GM18498 (cell line): Measurements from ENCODE around the gene RNF220.

Experiments
- ATAC-seq: cut with Tn5 transposase; IDR thresholded peaks from one replicate; pipeline ENCODE4 v1.9.1; 2021; ENCODE audit warnings: mild to moderate bottlenecking, moderate library complexity; ENCODE audit not compliant: unreplicated experiment

RNF220 gene

GRCh38 chr1:44631333-44631646 lies 226.2 kb downstream of the RNF220 start:
- ATAC-seq = peak; percentile 14

GRCh38 chr1:44631647-44632539 lies 226.8 kb downstream of the RNF220 start:
- peak; percentile 71 for ATAC-seq

- no peak for ATAC-seq
Measured at GRCh38 chr1:44632598-44632997, 227.5 kb downstream of the RNF220 start.

GRCh38 chr1:44634606-44635189 lies 229.6 kb downstream of the RNF220 start:
- no peak for ATAC-seq

DNA sequence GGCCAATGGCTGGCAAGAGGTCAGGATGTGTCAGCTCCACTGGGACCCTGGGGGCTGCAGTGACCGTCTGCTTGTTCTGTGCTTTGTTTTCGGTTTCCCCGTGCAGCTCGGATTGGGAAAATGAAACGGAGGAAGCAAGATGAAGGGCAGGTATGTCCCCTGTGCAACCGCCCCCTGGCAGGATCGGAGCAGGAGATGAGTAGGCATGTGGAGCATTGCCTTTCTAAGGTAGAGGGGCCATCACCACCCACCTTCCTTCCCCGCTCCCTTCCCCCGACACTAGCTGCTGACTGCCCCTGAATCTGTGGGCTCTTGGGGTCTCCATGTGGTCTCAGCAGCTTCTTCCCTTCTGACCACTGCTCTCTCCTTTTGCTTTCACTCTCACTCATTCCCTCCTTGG lies 230.4 kb downstream of the RNF220 start:
- ATAC-seq = no peak

DNA sequence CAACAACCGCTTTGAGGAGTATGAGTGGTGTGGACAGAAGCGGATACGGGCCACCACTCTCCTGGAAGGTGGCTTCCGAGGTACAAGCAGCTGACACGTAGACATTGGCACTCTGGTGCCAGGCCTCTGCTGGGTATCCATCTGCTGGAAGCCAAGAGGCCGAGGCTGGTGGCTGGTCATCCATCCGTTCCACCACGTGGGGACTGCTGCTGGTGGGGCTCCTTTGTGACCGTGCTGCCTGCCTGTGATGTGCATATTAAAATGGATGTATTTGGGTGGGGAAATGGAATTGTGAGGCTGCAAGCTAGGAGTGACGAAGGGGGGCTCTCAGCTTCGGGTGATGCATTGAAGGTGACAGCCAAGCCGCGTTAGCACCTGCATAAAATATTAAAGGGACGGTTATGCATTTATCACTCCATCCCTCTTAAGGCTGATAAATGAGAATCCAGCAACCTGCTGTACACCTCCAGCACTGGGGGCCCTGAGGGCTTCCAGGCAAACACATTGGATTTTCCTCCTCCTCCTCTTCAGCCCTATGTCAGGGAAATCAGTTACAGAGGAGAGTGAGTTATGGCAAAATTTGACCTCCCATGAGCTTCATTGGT lies 231.1 kb downstream of the RNF220 start:
- no peak for ATAC-seq

DNA sequence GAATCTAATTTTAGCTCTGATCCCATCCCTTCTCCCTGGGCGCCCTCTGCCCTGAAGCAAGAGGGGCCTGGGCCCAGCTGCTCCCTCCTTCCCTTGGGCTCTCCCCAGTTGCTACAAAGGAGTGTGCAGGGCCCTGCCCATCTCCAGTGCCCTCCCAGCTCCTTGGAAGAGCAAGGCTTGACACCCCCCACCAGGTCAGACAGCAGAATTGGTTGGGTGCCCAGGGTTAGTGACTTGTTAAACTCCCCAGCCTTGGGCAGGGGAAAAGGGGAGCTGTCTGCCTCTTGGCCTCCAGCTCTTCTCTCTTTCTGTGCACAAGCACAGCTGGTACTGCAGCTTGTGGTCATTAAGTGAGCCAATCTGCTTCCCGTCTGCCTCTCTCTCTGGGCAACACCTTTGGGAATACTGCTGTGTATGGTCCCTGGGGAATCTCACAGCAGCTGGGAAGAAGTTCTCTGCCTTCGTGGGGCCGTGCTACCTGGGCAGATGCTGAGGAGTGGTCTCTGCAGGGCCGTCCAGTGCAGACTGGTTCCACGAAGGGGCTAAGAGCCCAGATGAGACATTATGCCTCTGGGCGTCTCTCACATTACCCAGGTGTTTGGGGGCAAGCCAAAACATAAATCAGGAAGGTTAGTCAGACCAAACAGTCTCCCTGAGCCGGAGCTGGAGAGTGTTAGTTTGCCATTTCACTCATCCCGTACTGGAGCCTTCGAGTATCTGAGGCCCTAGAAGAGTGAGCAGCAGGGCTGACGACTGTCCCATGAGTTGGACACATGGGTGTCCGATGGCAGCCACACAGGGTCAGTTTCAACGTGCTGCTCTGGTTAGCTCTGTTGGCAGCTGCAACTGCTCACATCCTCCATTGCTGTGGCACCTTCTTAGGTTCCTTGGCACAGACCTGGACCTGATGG lies 231.9 kb downstream of the RNF220 start:
- ATAC-seq = no peak

DNA sequence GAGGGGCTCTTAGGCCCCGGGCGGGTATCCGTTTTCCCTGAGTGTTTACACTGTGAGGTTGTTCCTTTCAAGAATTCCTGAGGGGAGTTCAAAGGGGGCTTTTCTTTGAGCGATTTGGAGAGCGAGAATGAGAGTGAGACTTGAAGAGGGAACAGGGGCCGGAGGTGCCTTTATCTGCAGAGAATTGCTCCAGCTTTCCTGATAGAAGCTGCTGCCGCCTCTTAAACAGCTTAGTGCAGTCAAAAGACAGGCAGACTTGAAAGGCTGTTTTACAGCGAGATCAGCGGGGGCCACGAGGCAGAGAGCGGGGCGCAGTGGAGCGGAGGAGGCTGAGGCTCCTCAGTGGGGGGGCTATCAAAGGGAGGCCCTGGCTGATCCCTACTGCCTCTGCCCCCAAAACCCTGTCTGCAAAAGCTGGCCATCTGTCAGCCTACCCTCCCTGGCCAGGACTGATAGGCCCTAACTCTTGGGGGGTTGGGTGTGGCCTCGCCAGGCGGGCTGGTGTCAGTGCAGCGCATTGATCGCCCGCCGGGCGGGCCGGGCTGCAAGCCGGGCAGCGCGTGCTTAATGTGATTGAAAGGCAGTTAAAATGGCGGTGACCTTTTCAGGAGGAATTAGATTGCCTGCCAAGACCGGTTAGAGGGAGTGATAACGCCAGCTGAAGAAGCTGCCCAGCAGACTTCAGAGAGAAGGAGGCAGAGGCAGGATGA lies 232.8 kb downstream of the RNF220 start:
- no peak for ATAC-seq

GRCh38 chr1:44640200-44640853 lies 235.3 kb downstream of the RNF220 start:
- no peak for ATAC-seq

DNA sequence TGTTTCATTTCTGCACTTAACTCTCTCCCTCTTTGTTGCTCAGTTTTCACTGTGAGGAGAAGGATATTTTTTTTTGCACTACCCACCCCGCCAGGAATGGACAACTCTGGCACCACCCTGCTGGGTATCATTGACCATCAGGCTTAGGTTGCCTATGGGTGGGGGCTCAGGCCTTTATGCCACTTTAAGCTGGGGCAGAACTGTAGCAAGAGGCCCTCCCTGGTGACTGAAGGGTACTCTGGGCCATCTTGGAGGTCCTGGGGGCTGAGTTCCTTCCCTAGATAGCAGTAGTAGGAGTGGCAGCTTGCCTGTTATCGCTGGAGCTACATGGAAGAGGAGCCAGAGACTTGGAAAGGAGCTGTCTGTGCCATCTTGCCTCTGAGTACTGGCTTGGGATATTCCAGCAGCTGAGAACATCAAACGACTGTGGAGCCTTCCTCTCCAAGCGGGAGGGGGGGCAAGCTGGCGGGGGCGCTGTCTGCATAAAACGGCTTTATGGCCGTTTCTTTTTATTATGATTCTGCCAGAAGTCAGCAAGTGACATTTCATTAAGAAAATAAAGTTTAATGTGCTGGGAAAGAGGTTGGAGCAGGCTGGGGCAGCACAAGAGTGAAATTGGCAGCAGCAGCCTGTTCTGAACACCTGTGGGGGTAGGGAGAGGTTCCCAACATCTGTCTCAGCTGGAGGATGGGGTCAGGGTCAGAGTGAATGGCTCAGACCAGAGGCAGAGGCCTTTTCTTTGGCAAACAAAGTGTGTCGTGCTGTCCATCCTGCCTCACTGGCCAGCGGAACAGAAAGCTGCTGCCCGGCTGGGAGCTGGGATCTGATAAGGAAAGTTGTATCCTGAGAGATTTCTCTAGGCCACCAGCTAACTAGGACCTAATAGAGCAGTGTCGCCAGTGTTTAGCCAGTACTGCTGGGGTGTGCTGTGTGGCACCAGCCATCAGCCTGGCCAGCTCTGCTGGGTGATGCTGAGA lies 236.4 kb downstream of the RNF220 start:
- no peak for ATAC-seq

- no peak for ATAC-seq
Measured at GRCh38 chr1:44642255-44642654, 237.2 kb downstream of the RNF220 start.

- ATAC-seq = no peak
Measured at GRCh38 chr1:44642925-44643324, 237.9 kb downstream of the RNF220 start.

- ATAC-seq = no peak
Measured at GRCh38 chr1:44643721-44644334, 238.8 kb downstream of the RNF220 start.

GRCh38 chr1:44644806-44645205 lies 239.8 kb downstream of the RNF220 start:
- ATAC-seq = no peak

DNA sequence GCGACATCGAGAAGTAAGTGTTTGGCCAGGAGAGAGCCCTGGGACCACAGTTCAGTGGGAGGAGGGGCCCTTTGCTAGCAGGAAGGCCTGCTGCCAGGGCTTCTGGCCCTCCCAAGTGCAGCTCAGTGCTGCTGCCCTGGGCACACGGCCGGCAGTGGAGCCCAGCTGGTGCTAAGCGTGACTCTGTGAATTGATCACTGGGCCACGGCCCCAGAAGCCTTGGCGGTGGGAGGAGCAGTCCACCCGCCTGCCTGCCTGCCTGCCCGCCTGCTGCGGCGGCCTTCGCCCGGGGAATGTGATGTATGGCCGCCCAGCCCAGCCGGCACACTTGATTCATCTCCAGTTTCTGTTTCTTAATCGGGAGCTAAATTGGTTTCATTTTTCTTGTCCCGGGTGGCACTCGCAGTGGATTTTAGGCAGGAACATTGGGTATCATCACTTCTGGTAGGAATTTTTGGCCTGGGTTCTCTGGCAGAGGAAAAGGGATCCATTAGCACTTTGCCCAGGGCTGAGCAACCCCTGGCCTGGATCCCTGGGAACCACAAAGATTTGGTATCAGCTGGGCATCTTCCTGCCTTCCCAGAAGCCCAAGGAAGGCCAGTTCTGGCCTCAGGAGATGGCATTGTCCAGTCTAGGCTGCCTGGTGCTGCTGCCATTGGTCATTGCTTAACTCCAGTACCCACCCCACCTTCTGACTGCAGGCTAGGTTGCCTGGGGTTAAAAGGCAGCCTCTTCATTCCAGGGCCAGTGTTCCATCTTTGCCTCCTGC lies 240.6 kb downstream of the RNF220 start:
- ATAC-seq = no peak

DNA sequence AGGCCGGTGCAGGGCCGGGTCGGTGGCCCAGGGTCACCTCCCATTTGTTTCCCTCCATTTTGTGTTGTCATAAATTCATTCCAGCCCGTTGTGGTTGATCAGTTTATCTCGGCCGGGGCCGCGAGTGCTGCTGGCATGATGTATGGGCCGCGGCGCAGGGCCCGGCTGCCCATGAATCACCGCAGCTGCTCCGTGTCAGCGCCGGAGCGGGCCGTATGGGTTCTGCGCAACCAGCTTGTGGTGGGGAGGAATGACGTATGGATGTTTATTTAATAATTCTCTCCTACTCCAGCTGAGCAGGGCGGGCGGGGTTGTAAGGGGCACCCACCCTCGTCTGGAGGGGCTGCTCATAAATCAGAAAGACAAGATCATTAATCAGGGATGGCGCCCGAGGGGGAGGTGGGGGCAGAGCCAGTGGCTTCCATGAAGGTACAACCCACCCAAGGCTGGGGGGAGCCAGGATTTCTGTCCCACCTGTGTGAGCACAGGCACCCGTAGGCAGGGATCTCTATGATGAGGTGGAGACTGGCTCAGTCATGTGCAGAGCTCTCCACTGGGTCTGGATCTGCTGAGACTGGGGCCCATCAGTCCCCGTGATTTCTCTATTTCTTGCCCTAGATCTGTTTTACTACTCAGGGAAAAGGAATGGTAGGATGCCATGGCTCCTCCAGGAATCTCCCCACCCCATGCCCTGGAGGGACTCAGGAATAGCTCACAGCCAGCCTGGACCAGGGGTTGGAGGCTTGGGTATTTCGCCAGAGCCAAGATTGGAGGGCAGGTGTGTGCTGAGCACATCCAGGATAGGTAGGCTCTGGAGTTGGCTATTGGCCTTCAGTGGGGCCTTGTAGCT lies 241.4 kb downstream of the RNF220 start:
- ATAC-seq = no peak

DNA sequence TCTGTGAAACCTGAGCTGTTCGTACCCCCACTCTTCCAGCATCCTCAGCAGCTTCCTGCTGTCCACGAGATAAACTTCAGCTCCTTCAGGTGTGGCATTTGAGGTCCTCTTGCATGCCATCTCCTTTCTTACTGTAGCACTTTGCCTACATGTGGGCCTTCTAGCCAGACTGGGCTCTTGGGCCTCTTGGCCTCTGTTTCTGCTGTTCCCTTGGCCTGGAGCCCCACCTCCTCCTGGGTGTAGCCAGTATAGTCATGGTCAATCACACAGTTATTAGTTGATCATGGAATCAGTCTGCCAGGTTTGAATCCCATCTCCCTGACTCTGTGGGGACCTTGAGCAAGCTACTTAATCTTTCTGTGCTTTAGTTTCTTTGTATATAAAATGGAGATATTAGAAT lies 242.8 kb downstream of the RNF220 start:
- no peak for ATAC-seq
